Measurements from ENCODE around the gene PLCB4. TPM values are rescaled to one million over a fixed set of nuclear protein-coding genes. Genes with fewer than 3 reads are reported as not detected.

The PLCB4 gene
- total RNA-seq, 4 donors from 2014 or later = 2.3 to 3.9 (median 3.3) TPM

- no peak overlapping the region for H3K27ac ChIP-seq
- intact Hi-C loops (cut with DNase I; ENCODE audit: low total_unique reads) = no loop called here
- no peaks in the 10 kb centered on the region for H3K4me1 ChIP-seq
- ATAC-seq (no peak), DNase-seq (no peak)
- no peak overlapping the region for H3K4me3 ChIP-seq
- TF ChIP-seq POLR2A (IDR thresholded peaks at IDR 0.05) (no peak), CTCF (IDR thresholded peaks at IDR 0.05 in 4 of 5, conservative IDR thresholded peaks at IDR 0.05 in 1 of 5) (no peak)
- H3K9me3 ChIP-seq = no peaks in the 10 kb centered on the region
- in situ Hi-C loops (cut with MboI; ENCODE audit: low sequenced_read_pairs in 4 of 4) = loop anchor here in 1 of 4 donors (25.0 kb wide), 1 partner anchor 496 kb away; no protein-coding TSS in a partner anchor
- peaks cover 0 to 1% of the 10 kb centered on the region in 2 donors for H3K36me3 ChIP-seq
- no peaks in the 10 kb centered on the region for H3K27me3 ChIP-seq
These were observed 347.5 kb downstream of the PLCB4 start for GRCh38 chr20:9416421-9416820.

GRCh38 chr20:9417665-9418064 is 348.8 kb downstream of the PLCB4 start:
- in situ Hi-C loops (cut with MboI; ENCODE audit: low sequenced_read_pairs in 4 of 4) (loop anchor here in 1 of 4 donors (25.0 kb wide), 1 partner anchor 495 kb away; no protein-coding TSS in a partner anchor), intact Hi-C loops (cut with DNase I; ENCODE audit: low total_unique reads) (no loop called here)
- DNase-seq (no peak), ATAC-seq (no peak)
- H3K36me3 ChIP-seq = peaks cover 0 to 4% of the 10 kb centered on the region in 2 donors
- H3K27me3 ChIP-seq = no peaks in the 10 kb centered on the region
- TF ChIP-seq POLR2A (IDR thresholded peaks at IDR 0.05) = no peak
- TF ChIP-seq CTCF (IDR thresholded peaks at IDR 0.05 in 4 of 5, conservative IDR thresholded peaks at IDR 0.05 in 1 of 5) = no peak
- no peaks in the 10 kb centered on the region for H3K4me1 ChIP-seq
- H3K4me3 ChIP-seq = no peak overlapping the region
- no peak overlapping the region for H3K27ac ChIP-seq
- H3K9me3 ChIP-seq = no peaks in the 10 kb centered on the region

GRCh38 chr20:9422321-9423057 is 353.6 kb downstream of the PLCB4 start:
- ATAC-seq = no peak
- in situ Hi-C loops (cut with MboI; ENCODE audit: low sequenced_read_pairs in 4 of 4) = loop anchor here in 1 of 4 donors (25.0 kb wide), 1 partner anchor 490 kb away; no protein-coding TSS in a partner anchor
- peaks cover 0 to 4% of the 10 kb centered on the region in 2 donors for H3K36me3 ChIP-seq

GRCh38 chr20:9424551-9424950 is 355.7 kb downstream of the PLCB4 start:
- H3K4me1 ChIP-seq = no peaks in the 10 kb centered on the region
- TF ChIP-seq CTCF (IDR thresholded peaks at IDR 0.05 in 4 of 5, conservative IDR thresholded peaks at IDR 0.05 in 1 of 5) = no peak
- no peak for TF ChIP-seq POLR2A (IDR thresholded peaks at IDR 0.05)
- peaks cover 0 to 4% of the 10 kb centered on the region in 2 donors for H3K36me3 ChIP-seq
- in situ Hi-C loops (cut with MboI; ENCODE audit: low sequenced_read_pairs in 4 of 4) = loop anchor here in 1 of 4 donors (25.0 kb wide), 1 partner anchor 488 kb away; no protein-coding TSS in a partner anchor
- intact Hi-C loops (cut with DNase I; ENCODE audit: low total_unique reads) = no loop called here
- H3K27me3 ChIP-seq = no peaks in the 10 kb centered on the region
- H3K27ac ChIP-seq = no peak overlapping the region
- no peak overlapping the region for H3K4me3 ChIP-seq
- DNase-seq = no peak
- no peak for ATAC-seq
- no peaks in the 10 kb centered on the region for H3K9me3 ChIP-seq

More at GRCh38 chr20:9422321-9423057, 353.6 kb downstream of the PLCB4 start:
- intact Hi-C loops (cut with DNase I; ENCODE audit: low total_unique reads) = no loop called here
- no peak for DNase-seq
- Histone ChIP-seq H3K27me3 (no peaks in the 10 kb centered on the region), H3K27ac (no peak overlapping the region), H3K9me3 (no peaks in the 10 kb centered on the region), H3K4me3 (no peak overlapping the region), H3K4me1 (no peaks in the 10 kb centered on the region)
- TF ChIP-seq CTCF (IDR thresholded peaks at IDR 0.05 in 4 of 5, conservative IDR thresholded peaks at IDR 0.05 in 1 of 5) (no peak), POLR2A (IDR thresholded peaks at IDR 0.05) (no peak)

Measured in gastrocnemius medialis (tissue), 4 donors.